PC-9 (cell line): ENCODE results near the gene GLCCI1.

Experiments used
- CTCF ChIP-seq: fragments of 200-600 bp; sonication (generic); conservative IDR thresholded peaks from 2 replicates; pipeline ENCODE4 v1.6.1; 2017; ENCODE audit warnings: mixed run types, antibody characterized with exemption, mild to moderate bottlenecking, moderate library complexity
- EZH2 ChIP-seq: fragments of 200-600 bp; sonication (generic); IDR thresholded peaks from 2 replicates; pipeline ENCODE4 v1.8.0; 2017; ENCODE audit warnings: antibody characterized with exemption, low read depth

- no peak for TF ChIP-seq CTCF
- no peak for TF ChIP-seq EZH2
Observed at GRCh38 chr7:7921830-7922229, 46.8 kb upstream of the GLCCI1 start.
